GM12873 (cell line): Measurements from ENCODE around the gene PRSS38.

Experiments
- TF ChIP-seq, protein P1 (sequence below): IDR thresholded peaks from 2 replicates; pipeline ENCODE4 v1.5.1; 2012; ENCODE audit warnings: low read depth, mild to moderate bottlenecking, moderate library complexity, low read length, control low read depth; ENCODE audit not compliant: insufficient read depth; ENCODE audit errors: missing control alignments

Gene PRSS38

DNA sequence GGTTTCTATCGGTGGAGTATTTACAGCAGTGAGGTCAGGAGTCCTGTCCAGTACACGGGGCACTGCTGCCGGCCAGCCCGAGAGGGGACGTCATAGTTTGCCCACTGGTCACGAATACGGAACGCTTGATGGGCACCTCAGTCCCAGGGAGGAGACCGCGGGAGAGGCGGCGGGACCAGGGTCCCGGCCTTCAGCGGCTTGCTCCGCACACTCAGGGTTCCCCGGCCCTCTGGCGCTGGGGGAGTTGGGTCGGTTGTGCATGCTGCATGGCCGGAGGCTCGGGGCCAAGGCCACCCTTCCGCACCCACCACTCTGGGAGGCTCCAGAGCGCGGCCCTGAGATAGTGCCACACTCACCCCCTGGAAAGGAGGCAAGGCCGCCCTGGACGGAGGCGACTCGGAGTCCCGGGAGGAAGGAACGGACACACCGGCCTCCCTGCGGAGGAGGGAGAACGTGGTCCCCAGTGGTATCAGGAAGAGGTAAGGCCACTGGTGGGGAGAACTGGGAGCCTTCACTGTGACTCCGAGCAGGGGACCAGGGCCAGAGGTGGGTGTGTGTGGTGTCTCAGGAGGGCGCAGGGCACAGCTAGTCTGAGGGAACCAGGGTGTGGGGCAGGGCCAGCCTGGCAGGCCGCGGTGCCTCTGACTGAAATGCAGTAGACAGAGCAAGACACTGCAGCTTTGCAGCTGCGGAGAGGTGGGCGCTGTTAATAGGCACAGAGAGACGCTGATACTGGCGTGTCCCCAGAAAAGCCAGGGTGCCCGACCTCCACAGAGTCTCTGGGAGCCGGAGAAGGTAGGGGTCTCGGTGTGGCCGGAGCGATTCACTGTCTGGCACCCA is 28.6 kb upstream of the PRSS38 start:
- TF ChIP-seq, protein P1, sequence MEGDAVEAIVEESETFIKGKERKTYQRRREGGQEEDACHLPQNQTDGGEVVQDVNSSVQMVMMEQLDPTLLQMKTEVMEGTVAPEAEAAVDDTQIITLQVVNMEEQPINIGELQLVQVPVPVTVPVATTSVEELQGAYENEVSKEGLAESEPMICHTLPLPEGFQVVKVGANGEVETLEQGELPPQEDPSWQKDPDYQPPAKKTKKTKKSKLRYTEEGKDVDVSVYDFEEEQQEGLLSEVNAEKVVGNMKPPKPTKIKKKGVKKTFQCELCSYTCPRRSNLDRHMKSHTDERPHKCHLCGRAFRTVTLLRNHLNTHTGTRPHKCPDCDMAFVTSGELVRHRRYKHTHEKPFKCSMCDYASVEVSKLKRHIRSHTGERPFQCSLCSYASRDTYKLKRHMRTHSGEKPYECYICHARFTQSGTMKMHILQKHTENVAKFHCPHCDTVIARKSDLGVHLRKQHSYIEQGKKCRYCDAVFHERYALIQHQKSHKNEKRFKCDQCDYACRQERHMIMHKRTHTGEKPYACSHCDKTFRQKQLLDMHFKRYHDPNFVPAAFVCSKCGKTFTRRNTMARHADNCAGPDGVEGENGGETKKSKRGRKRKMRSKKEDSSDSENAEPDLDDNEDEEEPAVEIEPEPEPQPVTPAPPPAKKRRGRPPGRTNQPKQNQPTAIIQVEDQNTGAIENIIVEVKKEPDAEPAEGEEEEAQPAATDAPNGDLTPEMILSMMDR = no peak

DNA sequence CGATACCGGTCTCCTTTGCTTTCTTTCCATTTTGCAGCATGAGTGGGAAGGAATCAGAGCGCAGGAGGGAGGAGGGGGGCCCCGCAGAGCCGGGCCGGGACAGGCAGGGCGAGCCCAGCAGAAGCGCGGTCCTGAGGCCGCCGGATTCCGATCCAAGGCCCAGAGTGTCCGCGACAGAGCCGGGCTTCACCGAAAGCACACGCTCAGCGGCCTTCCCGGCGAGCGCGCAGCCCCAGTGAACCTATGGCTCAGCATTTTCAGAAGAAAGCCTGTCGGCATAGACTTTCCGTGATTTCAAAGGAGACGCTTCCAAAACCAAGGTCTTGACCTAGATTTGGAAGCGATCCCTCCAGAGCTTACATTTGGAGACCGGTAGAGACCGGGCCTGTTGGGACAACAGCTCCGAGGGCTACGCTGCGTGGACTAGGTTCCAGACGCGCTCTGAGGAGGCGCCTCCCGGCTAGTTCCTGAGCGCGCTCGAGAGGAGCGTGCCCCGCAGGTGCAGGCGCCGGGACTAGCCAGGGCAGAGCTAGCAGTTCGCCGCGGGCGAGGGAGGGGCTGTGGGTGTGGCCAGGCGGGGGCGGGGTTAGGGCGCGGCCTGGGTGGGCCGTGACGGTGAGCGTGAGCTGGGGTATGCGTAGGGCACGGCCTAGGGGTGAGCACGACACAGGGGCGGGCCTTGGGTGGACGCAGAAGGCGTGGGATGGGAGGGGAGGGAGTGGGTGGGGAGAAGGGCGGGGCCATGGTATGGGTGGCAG is 27.8 kb upstream of the PRSS38 start:
- TF ChIP-seq, protein P1 = no peak

DNA sequence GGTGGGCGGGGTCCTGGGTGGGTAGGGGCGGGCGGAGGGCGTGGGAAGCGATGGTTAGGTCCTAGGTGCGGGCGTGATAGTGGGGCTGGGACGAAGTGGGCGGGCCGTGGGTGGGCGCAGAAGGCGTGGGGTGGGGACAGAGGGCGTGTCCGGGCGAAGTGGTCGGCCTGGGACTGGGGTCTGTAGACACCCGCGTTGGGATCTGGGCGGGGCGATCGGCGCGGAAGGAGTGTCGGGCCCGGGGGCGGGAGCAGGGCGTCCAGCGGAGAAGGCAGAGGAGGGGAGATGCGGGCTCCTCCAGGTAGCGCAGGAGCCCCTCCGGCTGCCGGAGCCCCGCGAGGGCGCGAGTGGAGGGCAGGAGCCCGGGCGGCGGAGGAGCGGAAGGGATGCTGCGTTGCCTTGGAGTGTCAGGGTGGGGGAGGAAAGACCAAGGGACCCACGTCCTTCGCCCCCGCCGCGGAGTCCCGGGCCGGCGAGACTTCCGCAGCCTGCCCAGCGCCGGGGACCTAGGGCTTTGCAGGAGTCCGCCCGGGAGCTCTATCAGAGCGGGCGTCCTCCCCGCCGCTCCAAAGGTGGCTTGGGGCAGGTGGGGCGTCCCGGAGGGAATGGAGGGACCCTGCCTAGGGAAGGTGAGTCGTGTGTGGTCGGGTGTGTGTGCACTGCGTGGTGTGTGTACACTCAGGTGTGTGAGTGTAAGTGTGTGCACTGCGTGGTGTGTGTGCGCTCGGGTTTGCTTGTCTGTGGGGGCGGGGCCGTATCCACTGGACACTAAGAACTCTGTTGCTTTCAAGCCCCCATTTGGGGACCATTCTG is 27.0 kb upstream of the PRSS38 start:
- TF ChIP-seq, protein P1 = no peak

DNA sequence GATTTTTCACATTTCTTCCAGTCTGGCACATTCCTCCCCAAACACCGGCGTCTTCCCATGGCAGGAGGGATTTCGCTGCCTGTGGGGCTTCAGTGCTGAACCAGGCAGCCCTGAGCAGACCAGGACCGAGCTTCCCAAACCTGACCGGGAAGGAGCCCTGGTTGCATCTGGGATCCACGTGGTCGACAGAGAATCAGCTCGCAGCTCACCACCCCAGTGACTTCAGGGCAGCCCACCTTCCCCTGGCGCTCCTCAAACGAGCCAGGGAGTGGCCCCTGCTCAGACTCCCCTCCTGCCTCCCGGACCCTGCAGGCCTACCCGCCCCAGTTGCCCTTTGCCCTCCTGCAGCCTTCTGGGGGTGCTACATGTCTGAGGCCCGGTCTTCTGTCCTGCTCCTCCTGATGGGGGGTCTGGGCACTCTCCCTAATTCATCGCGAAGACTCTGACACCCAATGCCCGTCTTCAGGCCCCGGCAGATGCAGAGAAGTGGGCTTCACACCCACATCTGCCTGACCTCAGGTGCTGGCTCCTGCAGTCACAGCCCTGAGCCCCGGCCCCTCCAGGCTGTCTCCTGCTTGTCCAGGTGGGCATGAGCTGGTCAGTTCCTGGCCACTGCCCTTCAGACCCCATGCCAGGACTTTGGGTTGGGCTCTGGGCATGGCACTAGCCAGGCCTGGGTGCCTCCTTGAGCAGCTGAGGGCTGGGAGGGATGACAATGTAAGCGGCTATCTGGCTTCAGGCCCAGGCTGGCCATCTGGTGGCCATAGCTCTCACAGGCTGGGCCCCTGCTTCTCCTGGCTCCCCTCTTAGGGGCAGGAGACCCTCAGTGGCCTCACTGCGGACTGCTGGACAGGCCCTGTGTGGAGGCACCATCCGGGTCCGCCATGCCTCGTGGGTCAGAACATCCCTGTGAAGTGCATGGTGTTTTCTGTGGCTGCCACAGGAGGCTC is 26.1 kb upstream of the PRSS38 start:
- TF ChIP-seq, protein P1 = no peak

DNA sequence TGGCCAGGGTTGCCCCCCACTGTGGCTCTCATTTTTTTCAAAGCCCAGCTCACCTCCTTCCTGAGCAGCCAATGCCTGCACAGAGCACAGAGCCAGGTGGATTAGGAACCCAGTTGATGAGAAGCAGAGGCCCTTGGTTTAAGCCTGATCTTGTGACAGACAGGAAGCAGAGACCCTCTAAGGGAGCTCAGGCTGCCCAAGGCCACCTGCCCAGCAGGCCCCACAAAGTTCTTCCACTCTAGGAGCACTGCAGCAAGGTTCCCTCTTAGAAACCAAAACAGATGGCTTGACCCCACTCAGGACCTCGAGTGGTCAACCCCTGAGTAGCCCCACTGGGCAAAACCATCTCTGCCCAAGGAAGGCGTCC is 25.5 kb upstream of the PRSS38 start:
- TF ChIP-seq, protein P1 = no peak

DNA sequence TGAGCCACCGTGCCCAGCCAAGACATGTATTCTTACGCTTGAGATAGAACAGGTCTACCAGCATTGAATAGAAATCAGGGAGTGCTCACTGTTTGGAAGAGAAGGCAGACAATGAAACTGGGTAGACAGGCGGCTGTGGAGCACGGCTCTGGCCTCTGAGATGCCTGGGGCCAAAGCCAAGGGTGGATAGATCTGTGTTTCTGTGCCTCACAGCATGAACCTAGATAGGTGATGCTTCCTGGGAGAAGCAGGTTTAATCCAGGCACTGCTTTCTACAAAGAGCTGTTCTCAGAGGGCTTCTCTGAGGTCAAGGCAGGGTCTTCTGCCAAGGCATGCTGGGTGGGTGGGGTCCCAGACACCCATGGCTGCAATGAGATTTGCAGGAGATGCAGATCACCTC is 24.6 kb upstream of the PRSS38 start:
- TF ChIP-seq, protein P1 = no peak
